ENCODE measurements around the gene CFAP206.

CFAP206 gene, protein sequence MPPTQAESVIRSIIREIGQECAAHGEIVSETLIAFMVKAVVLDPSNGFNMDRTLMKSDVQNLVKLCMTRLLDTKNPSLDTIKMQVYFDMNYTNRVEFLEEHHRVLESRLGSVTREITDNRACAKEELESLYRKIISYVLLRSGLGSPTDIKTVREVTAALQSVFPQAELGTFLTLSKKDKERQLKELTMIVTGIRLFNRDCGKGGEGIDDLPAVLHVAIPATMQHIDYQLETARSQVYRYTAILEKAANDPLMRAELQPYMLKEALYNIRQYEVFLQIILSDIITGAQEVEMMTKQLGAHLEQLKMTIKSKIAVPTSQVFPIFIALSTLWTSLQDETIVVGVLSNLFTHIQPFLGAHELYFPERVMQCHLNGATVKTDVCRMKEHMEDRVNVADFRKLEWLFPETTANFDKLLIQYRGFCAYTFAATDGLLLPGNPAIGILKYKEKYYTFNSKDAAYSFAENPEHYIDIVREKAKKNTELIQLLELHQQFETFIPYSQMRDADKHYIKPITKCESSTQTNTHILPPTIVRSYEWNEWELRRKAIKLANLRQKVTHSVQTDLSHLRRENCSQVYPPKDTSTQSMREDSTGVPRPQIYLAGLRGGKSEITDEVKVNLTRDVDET

DNA sequence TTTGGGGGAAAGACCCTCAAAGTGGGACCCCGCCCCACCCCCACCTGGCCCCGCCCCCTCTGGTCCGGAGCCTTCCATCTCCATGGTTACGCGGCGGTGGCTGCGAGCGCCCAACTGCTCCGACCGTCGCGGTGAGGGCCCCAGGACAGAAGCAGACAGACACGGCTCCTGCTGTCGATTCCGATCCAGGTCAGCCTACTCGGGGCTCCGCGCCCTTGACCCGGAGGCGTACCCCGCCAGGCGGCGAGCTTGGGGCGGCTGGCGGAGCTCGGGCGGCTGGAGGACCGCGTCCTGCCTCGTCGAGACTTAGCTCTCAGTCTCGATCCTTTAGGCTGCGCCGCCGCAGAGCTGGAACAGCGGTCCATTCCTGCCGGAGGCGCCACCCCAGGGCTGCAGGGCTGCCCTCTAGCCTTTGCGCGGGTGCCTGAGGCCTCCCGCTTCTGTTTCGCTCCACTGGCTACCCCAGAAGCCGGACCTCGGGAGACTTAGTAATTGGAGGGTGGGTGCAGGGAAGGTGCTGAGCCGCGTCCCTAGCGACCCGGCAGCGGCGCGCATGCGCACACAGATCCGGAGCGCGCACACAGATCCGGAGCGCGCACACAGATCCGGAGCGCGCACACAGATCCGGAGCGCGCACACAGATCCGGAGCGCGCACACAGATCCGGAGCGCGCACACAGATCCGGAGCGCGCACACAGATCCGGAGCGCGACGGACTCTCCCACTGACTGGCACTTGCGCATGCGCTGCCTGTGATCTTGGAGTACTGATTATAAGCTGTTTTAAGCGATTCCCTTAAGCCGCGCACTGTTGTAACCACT lies at the start of gene CFAP206:
TSS of gene CFAP206 (plus strand) at position 72 of the 820 bp plus-strand sequence. CDS start 1,868 bp downstream, outside the sequence.
- peak; percentile 81 for DNase-seq (ENCODE audit: low spot score)

GRCh38 chr6:87364602-87365252 lies 43.0 kb upstream of the CFAP206 start:
- DNase-seq (ENCODE audit: low spot score) = no peak

GRCh38 chr6:87366072-87366827 lies 41.5 kb upstream of the CFAP206 start:
- DNase-seq (ENCODE audit: low spot score) = no peak

GRCh38 chr6:87366899-87367298 lies 40.9 kb upstream of the CFAP206 start:
- no peak for DNase-seq (ENCODE audit: low spot score)

GRCh38 chr6:87373377-87373776 lies 34.4 kb upstream of the CFAP206 start:
- DNase-seq (ENCODE audit: low spot score) = no peak

DNA sequence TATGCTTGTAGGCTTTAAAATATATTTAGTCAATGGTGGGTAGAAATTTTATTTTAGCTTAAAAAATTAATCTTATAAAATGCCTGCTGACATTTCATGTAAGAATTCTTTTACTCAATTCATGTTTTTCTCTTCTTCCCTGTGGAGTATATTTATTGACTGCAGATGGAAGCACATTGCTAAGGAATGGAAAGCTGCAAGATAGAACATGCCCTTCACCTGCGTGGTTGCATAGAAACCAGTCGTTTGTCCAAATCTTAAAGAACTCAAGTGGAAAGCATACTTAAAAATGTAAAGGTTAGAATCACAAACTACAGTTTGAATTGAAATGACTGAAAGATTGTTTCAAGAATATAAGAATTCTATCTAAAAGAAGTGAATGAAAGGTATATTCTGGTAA lies 32.5 kb upstream of the CFAP206 start:
- DNase-seq (ENCODE audit: low spot score) = no peak

GRCh38 chr6:87376643-87377042 lies 31.1 kb upstream of the CFAP206 start:
- DNase-seq (ENCODE audit: low spot score) = no peak

DNA sequence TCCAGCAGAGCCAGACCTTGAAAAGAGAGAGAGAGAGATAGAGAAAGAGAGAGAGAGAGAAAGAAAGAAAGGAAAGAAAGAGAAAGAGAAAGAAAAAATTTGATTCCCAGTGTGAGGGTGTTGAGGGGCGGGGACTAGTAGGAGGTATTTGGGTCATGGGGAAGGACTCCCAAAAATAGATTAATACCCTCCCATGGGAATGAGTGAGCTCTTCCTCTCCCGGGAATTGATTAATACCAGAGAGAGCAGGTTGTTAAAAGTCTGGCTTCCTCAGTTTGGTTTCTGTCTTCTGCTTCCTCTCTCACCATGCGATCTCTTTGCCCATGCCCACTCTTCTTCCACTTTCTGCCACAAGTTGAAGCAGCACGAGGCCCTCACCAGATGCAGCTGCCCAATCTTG lies 28.8 kb upstream of the CFAP206 start:
- DNase-seq (ENCODE audit: low spot score) = no peak

DNA sequence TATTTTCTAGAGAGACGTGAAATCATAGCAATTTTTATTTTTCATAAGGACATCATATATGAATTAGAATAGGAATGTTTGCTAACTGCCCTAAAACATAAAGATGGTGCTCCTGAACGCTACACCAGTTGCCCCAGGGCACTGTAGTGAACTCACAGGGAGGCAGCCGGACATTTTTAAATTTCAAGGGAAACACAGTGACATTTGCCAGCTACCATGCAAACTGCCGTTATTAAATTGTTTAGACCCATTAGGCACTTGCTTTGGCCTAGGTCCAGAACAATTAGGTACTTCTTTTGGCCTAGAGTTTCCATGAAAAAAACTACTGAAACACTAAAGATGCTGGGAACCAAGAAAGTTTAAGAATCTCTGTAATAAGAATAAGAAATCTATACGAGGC lies 24.9 kb upstream of the CFAP206 start:
- no peak for DNase-seq (ENCODE audit: low spot score)

GRCh38 chr6:87384038-87384437 lies 23.7 kb upstream of the CFAP206 start:
- DNase-seq (ENCODE audit: low spot score) = no peak

DNA sequence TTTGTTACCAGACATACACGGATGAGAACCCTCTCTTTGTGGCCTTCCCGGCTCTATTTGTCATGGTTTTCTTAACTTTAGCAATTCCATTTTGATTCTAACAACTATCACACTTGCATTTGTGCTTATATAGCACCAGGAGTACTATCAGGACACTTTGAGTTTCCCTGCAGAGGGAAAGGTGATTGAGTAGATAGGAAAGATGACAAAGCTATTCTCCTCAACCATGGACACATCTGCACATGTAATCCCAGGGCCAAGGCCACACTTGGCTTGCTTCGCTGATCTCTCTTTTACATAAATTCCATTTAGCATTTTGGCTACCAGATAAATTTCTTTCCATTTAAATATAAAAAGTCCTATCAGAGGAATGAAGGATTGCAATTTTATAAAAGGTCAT lies 23.3 kb upstream of the CFAP206 start:
- DNase-seq (ENCODE audit: low spot score) = no peak

- DNase-seq (ENCODE audit: low spot score) = peak; percentile 14
Measured at GRCh38 chr6:87391334-87391733, 16.4 kb upstream of the CFAP206 start.

GRCh38 chr6:87393026-87393622 lies 14.6 kb upstream of the CFAP206 start:
- DNase-seq (ENCODE audit: low spot score) = peak; percentile 74

DNA sequence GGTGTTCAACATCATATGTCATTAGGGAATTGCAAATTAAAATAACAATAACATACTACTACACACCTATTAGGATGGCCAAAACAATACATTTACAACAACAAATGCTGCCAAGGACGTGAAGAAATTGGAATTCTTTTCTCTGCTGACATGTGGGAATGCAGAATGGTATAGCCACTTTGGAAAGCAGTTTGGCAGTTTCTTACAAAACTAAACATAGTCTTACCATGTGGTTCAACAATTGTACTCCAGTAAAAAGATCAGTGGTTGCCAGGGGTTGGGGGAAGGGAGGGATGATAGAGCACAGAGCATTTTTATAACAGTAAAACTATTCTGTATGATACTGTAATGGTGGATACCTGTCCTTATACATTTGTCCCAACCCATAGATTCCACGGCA lies 12.3 kb upstream of the CFAP206 start:
- no peak for DNase-seq (ENCODE audit: low spot score)

DNA sequence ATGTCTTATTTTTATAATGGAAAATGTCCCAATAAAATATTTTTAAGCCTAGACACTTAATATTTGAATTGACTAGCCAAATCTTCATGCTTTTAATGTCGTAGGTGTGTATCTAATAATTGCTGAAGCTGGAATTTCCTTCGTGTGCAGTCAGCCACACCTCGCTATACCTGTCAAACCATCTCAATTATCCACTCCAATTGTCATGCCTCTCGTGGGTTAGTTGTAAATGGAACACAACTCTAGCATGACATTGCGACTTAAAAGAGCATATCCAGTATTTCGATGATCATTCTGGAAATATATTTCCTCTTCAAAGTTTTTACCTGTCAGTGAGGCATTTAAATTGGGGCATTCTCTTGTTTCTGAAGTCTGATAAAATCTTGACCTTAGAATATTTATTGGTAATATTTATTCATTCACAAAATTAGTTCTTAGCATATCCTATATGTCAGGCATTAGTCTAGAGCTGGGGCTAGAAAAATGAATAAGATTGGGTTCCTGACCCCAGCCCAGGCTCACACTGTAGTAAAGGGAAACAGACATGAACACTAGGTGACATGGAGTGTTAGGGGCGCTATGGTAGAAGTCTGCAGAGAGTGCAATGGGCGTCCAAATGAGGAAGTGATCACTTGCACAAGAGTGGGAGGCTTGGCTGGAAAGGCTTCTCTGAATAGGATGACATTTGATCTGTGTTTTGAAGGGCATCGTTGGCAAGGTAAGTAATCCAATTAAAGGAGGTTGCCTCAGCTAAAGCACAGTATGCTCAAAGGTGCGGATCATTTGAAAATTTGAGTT lies 11.0 kb upstream of the CFAP206 start:
- peak; percentile 3 for DNase-seq (ENCODE audit: low spot score)

GRCh38 chr6:87397656-87398055 lies 10.1 kb upstream of the CFAP206 start:
- no peak for DNase-seq (ENCODE audit: low spot score)

- DNase-seq (ENCODE audit: low spot score) = no peak
Measured at GRCh38 chr6:87401832-87402231, 5.9 kb upstream of the CFAP206 start.

- DNase-seq (ENCODE audit: low spot score) = no peak
Measured at GRCh38 chr6:87407561-87407900, 241 bp upstream of the CFAP206 start.

DNA sequence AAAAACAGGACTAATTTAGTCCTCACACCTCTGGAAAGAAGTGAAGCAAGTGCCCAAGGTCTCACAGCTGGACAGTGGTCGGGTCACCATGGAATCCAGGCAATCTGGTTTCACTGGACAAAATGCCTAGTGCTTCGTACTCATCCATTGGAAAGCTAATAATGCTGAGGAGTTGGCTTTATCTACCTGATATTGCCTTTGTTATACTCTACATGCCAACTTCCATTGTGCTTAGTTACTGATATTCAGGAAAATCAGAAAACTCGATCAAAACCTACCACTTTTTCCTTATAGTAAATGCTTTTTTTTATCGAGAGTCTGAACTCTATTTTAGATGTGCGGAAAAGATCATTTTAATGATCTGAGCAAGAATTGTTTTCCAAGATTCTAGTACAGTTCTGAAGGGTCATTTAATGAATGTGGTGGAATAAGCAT lies 966 bp downstream of the CFAP206 start:
- no peak for DNase-seq (ENCODE audit: low spot score)

- DNase-seq (ENCODE audit: low spot score) = no peak
Measured at GRCh38 chr6:87419266-87419665, 11.5 kb downstream of the CFAP206 start.
